ENCODE results near the gene TMTC3.
A peak's percentile ranks its signal among the peaks of the same experiment; 100 is the strongest.

TMTC3 gene

GRCh38 chr12:88227263-88227662 is 85.2 kb downstream of the TMTC3 start:
- DNase-seq (ENCODE audit: low read depth), result peak; percentile 37

- no peak for DNase-seq (ENCODE audit: low read depth)
Observed at GRCh38 chr12:88227871-88228270, 85.8 kb downstream of the TMTC3 start.

GRCh38 chr12:88228720-88229119 is 86.6 kb downstream of the TMTC3 start:
- no peak for DNase-seq (ENCODE audit: low read depth)

GRCh38 chr12:88230271-88230670 is 88.2 kb downstream of the TMTC3 start:
- DNase-seq (ENCODE audit: low read depth), result no peak

- no peak for DNase-seq (ENCODE audit: low read depth)
Observed at GRCh38 chr12:88235183-88235833, 93.2 kb downstream of the TMTC3 start.

- peak; percentile 12 for DNase-seq (ENCODE audit: low read depth)
Observed at GRCh38 chr12:88237954-88238353, 95.8 kb downstream of the TMTC3 start.

- no peak for DNase-seq (ENCODE audit: low read depth)
Observed at GRCh38 chr12:88238406-88238805, 96.3 kb downstream of the TMTC3 start.

- no peak for DNase-seq (ENCODE audit: low read depth)
Observed at GRCh38 chr12:88241862-88242570, 99.9 kb downstream of the TMTC3 start.

GRCh38 chr12:88242571-88242925 is 100.4 kb downstream of the TMTC3 start:
- DNase-seq (ENCODE audit: low read depth), result no peak

GRCh38 chr12:88242939-88243338 is 100.8 kb downstream of the TMTC3 start:
- DNase-seq (ENCODE audit: low read depth), result no peak

GRCh38 chr12:88243982-88244381 is 101.9 kb downstream of the TMTC3 start:
- DNase-seq (ENCODE audit: low read depth), result no peak

GRCh38 chr12:88245905-88246304 is 103.8 kb downstream of the TMTC3 start:
- DNase-seq (ENCODE audit: low read depth), result no peak

- DNase-seq (ENCODE audit: low read depth), result peak; percentile 7
Observed at GRCh38 chr12:88247241-88247643, 105.1 kb downstream of the TMTC3 start.

GRCh38 chr12:88248606-88249005 is 106.5 kb downstream of the TMTC3 start:
- no peak for DNase-seq (ENCODE audit: low read depth)
